Activated CD4-positive, alpha-beta T cell treated with anti-CD3 and anti-CD28 coated beads for 4 hours (primary cell): ENCODE results near the gene FGF1.

Experiments
- DNase-seq, 2 donors: peaks; one replicate each; pipeline ENCODE4 v3.0.0-alpha.2; 2020

The FGF1 gene

DNA sequence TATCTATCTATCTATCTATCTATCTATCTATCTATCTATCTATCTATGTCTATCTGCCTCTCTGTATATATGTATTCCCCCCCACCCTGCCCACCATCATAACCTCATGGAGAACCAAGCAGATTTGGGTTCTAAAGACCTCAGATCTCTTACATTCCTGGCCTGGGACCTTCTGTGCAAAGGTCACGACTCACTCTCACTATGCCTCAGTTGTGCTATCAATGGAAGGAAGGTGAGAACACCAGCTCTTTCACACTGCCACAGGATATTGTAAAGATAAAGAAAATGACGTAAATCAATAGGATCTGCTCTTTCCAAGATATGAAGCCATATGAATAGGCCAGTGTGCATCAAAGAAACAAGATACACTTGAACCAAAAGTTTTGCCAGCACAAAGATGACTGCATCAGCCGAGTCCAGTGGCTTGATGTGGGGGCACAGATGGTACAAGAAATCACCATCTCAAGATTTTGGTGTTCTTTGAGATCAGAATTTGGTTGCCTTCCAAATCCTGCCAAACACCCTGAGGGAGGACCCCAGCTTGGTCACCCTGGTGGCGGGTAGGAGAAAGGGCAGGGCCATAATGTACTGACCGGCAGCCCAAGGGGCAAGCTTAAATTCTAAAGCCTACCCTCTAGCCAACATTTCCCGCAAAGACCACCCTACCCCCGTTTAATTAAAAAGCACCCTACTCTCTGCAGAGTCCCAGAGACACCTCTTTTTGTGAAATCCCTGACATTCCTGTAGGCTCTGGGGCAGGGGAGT is 8.4 kb upstream of the FGF1 start:
- DNase-seq = no peak

- DNase-seq = no peak
These were observed 6.5 kb upstream of the FGF1 start for GRCh38 chr5:142692321-142692894.

GRCh38 chr5:142690667-142691066 is 4.8 kb upstream of the FGF1 start:
- no peak for DNase-seq

DNA sequence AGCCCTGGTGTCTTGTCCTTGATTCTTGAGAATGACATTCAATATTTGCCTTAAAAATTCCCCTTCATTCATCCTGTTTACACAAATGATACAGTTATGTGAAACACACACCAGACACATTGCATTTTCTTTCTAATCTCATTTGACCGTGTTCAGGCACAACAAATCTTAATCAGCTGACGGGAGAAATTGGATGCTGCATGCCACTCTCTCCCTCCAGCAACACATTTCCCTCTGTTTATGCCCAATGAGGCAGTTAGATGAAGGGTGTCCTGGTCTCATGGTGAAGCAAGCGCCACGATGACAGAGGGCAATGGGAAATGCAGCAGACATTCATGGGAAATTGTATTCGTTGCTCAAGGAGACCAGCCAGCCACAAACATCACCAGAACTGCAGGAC is 3.2 kb upstream of the FGF1 start:
- DNase-seq = no peak

- DNase-seq = no peak
These were observed 2.5 kb upstream of the FGF1 start for GRCh38 chr5:142688281-142688989.

DNA sequence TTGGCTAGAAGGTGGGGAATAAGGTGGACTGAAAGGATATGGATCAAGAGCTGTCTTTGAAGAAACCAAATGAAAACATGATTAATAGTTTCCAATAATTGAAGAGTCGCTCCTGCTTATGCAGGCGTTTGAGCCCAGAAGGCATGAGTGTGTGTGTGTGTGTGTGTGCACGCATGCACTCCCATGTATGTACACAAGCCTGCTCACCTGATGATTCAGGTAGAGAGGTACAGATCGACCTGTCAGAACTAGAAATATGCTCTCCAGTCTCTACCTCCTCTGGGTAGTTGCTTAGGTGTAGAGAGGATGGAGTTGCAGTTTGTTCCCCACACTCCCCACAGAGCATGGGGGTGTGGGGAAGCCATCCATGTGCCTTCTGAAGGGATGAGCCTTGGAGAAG is 1.1 kb upstream of the FGF1 start:
- no peak for DNase-seq

DNA sequence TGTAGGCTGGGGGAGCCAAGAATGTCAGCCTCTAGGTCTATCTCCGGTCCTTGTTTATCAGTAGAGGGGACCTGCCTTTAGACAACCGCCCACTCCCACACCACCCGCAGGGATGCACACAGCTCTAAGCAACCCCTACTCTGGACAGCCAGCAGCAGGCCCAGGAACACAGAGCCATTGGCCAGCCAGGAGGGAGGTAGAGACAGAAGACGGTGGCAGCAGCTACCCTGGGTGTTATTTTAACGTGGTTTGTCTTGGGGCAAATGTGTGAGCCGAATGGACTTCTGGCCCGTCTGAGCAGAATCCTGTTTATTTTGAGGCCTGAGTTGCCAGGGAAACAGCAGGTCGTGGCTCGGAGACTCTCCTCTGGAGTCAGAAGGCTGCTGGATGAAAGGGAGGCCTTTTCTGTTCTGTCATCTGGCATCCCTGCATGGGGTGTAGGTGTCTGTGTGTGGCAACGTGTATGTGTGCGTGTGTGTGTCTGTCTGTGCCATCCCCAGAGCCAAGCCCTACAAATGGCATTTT is 382 bp upstream of the FGF1 start:
- no peak for DNase-seq

GRCh38 chr5:142684508-142685041 is 1.3 kb downstream of the FGF1 start:
- no peak for DNase-seq

DNA sequence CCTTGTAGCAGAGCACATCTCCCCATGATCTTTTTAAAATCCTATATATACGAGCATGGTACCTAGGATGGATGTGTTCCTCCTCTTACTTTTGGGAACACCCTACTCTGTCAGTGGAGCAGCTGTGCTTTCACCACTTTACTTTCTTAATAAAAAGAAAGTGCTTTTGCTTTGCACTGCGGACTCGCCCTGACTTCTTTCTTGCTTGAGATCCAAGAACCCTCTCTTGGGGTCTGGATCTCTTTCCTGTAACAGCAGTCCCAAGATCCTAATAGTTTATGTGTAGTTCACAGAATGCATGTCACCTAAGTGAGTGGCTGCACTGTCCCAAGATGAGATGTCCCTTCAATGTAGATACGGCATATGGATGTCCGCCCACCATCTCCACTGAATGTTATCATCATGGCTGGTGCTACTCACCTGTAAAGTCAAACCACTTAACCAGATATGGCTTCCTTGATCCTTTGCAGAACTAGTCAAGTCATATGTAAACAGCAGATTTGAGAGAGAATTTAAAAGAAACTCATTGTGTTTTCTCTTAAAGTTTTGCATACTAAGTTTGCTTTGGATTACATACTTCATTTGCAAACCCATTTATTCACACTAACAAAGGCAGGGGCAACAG is 1.9 kb downstream of the FGF1 start:
- no peak for DNase-seq

- no peak for DNase-seq
These were observed 2.8 kb downstream of the FGF1 start for GRCh38 chr5:142683116-142683515.

DNA sequence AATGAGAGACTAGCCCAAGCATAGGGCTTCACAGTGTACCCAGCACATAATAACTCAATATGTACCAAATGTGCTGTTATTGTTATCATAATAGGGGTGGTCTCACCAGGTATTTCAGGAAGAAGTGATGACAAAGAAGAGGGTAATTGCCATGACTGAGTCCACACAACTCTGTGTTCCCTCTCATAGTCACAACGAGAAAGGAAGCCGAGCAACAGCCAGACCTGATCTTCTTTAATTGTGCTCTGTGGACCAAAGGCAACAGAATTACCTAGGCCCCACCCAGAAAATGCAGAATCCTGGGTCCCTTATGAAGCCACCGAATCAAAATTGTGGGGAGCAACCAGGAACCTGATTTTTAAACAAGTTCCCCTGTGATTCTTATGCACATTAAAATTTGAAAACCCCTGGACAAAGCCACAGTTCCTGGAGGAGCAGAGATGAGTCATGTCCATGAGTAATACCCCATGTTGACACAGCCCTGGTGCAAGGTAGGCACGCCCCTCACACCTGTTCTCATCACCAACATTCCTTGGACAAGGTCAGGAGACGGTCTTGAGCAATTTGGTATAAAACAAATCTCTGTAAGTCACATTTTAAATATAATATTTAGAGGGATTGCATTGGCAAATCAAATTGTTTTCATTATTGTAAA is 5.2 kb downstream of the FGF1 start:
- no peak for DNase-seq

DNA sequence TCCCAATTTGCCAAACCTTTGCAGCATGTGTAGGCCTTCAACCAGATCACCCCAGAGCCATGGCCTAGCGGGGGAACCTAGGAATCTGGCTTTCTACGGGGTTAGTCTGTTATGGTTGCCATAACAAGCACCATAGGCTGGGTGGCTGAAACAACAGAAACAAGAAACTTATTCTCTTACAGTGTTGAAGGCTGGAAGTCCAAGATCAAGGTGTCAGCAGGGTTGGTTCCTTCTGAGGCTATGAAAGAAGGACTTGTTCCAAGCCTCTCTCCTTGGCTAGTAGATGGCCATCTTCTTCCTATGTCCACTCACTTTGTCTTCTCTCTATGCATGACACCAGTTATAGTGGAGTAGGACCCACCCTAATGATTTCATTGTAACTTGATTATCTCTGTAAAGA is 6.1 kb downstream of the FGF1 start:
- no peak for DNase-seq

DNA sequence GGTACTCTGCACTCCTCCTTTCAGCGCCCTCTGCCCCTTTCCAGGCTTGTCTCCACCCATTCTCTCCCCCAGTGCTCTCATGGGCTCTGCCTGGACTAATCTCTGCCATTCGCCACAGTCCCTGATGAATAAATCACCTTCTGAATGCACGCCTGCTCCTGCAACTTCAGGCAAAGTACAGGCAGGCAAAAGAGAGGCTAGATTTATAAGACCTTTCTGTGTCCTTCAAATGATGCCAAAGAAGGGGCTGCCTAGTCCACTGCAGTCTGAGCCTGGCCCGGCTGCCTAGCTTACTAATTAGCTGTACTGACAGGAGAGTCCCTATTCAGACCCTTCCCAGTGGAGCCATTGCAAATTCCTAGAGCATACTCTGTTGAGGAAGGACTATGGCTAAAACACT is 7.4 kb downstream of the FGF1 start:
- DNase-seq = no peak

GRCh38 chr5:142677198-142677597 is 8.7 kb downstream of the FGF1 start:
- no peak for DNase-seq

- DNase-seq = no peak
These were observed 9.6 kb downstream of the FGF1 start for GRCh38 chr5:142676318-142676717.

GRCh38 chr5:142674531-142675469 is 11.1 kb downstream of the FGF1 start:
- no peak for DNase-seq

DNA sequence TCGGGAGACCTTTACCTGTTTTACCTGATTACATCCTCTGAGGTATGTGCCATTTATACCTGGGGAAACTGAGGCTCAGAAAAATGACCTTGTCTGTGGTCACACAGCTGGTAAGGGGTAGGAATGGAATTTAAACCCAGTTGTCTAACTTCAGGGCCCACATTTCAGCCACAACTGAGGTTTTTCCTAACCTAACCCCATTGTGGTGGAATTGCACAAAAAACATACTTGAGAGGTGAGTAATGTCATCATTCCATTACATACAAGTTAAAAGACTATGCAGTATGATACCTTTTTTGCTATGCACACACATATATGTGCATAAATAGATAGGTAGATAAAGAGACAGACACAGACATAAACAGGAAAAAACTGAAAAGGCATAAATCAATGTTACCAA is 14.1 kb downstream of the FGF1 start:
- no peak for DNase-seq

GRCh38 chr5:142671266-142671665 is 14.6 kb downstream of the FGF1 start:
- DNase-seq = no peak

DNA sequence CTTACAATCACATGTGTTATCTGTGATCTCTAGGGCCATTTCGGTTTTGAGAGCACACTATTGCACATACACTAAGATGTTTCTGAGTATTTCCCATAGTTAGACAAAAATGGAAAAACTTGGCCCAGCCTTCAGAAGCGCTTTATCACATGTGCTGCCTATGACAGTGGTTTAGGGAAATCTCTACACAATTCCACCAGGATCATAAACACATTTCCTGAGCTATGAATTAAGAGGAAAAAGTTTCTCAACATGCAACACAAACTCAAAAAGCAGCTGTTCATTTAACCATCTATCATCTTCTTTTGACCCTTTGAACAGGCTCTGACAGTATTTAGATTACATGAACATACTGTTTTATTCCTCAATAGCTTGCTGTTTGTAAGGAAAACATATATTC is 15.1 kb downstream of the FGF1 start:
- DNase-seq = no peak

DNA sequence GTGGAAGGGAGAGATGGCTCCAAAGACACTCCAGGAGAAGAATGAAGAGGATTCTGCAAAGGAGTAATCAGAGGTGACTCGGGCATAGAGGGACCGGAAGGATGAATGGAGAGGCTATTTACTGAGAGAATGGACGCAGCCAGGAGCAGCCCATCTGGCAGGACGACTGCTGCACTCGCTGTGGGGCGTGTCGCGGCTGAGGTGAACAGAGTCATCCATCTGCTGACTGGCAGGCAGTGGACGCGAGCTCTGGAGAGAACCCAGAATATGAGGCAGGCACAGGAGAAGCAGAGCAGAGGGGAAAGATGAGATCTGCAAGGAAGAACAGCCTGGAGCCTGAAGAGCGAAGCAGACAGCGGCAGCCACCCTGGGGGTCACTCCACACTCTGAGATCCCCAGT is 16.4 kb downstream of the FGF1 start:
- DNase-seq = no peak

DNA sequence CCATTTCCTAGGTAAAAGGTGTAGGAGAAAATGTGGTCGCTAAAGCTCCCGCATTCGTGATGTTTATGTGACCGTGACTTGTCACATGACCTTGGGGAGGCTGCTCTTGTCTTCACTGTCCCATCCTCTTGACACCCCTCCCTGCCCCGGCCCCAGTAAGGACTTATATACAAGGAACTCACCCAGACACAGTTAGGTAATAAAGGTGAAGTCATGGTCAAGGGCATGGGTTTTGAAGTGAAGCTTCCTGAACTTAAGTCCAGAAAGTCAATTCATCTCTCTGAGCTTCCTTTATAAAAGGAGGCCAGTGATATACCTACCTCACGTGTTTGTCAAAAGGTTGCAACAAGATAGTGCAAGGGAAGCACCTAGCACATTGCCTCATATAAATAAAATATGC is 17.6 kb downstream of the FGF1 start:
- no peak for DNase-seq

DNA sequence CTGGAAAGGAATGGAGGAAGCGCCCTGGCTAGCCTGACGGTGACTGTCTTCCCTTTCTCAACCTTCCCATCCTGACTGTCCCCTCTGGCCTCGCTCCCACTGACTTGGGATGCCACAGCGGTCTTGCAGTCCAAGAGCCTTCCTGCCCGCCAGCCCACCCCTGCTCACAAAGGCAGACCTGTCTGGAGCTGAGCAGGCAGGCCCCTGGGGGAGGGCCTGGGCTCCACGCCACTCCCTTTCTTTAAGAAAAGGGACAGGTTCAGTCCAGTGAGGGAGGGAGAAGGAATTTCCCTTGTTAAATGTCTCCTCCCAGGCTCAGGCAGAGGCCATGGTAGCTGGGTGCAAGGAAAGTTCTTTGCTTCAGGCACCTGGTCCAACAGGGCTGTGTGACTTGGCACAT is 18.1 kb downstream of the FGF1 start:
- no peak for DNase-seq
